Measurements from ENCODE around the gene OTOG.

Gene OTOG

GRCh38 chr11:17641792-17642350, 94.8 kb downstream of the OTOG start:
- TF ChIP-seq CTCF (IDR thresholded peaks at IDR 0.05; ENCODE audit: control extremely low read depth, extremely low read depth, low read depth, missing control alignments) = no peak
- ChIA-PET CTCF (no interaction called here), POLR2A (no interaction called here)
- peak; percentile 6 for DNase-seq (ENCODE audit: extremely low spot score)

GRCh38 chr11:17642370-17642769, 95.3 kb downstream of the OTOG start:
- TF ChIP-seq CTCF (IDR thresholded peaks at IDR 0.05; ENCODE audit: control extremely low read depth, extremely low read depth, low read depth, missing control alignments) = no peak
- ChIA-PET CTCF (no interaction called here), POLR2A (no interaction called here)
- no peak for DNase-seq (ENCODE audit: extremely low spot score)

GRCh38 chr11:17642980-17643379, 95.9 kb downstream of the OTOG start:
- ChIA-PET POLR2A (no interaction called here), CTCF (no interaction called here)
- TF ChIP-seq CTCF (IDR thresholded peaks at IDR 0.05; ENCODE audit: control extremely low read depth, extremely low read depth, low read depth, missing control alignments) = no peak
- DNase-seq (ENCODE audit: extremely low spot score) = peak; percentile 7

DNA sequence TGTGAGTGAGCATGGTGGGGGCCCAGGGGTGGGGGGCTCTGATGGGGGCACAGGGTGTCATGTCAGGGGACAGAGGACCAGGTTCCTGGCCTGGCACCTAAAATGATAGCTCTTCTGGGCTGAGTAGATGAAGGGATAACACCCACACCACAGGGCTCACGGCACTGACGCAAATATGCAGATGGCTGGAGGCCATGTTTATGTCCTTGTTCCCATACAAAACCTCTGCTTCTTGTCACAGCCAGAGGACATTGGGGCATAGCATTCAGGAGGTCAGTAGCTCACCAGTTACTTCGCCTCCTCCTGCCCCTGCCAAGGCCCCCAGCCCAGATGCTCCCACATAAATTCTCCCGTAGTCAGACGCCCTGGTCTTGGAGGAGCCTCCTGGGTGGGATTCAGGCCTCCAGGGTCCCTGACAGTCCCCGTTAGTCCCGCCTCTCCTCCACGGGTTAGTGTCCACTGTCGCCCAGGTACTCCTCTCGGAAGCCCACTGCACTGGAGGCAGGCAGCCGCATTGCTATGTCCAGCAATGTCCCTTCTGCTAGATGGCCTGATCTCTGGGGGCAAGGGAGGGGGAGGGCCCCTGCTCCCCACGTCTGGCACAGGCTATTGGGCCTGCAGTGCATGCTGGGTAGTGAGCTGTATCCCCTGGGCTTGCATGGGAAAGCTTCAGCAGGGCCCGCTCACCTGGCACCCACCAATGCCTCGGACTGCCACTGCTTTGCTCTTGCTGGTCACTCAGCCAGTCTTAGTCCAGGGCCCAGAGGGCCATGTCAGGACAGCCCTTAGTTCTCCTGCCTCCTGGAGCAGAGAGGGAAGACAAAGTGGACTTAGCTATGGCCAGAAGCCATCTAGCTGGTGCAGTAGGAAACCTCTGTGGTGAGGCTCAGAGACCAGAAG, 96.7 kb downstream of the OTOG start:
- no peak for TF ChIP-seq CTCF (IDR thresholded peaks at IDR 0.05; ENCODE audit: control extremely low read depth, extremely low read depth, low read depth, missing control alignments)
- CTCF ChIA-PET = interaction anchor here (1.3 kb wide), 1 partner anchor 13 kb away, joined by 3 read pairs; no protein-coding TSS in a partner anchor
- POLR2A ChIA-PET = no interaction called here
- peak; percentile 3 for DNase-seq (ENCODE audit: extremely low spot score)

GRCh38 chr11:17645190-17645970, 98.3 kb downstream of the OTOG start:
- ChIA-PET POLR2A (no interaction called here), CTCF (interaction anchor here (1.3 to 1.7 kb wide), 3 partner anchors 23 to 334 kb away, joined by 3 to 4 read pairs (median 3); no protein-coding TSS in a partner anchor)
- no peak for TF ChIP-seq CTCF (IDR thresholded peaks at IDR 0.05; ENCODE audit: control extremely low read depth, extremely low read depth, low read depth, missing control alignments)
- peak; percentile 8 for DNase-seq (ENCODE audit: extremely low spot score)

GRCh38 chr11:17646451-17647145, 99.5 kb downstream of the OTOG start:
- DNase-seq (ENCODE audit: extremely low spot score) = peak; percentile 7
- ChIA-PET CTCF (interaction anchor here (1.3 kb wide), 2 partner anchors 47 to 332 kb away, joined by 3 read pairs; no protein-coding TSS in a partner anchor), POLR2A (no interaction called here)
- no peak for TF ChIP-seq CTCF (IDR thresholded peaks at IDR 0.05; ENCODE audit: control extremely low read depth, extremely low read depth, low read depth, missing control alignments)

Measured in GM10248 (cell line).